GM18870 (cell line): Measurements from ENCODE around the gene TNFSF18.
"Not testable (repeated sequence)": the region's sequence is repeated elsewhere in the genome, so short reads cannot be mapped to it uniquely, and the experiment has no call there.

Source experiments
- ATAC-seq: cut with Tn5 transposase; IDR thresholded peaks from one replicate; pipeline ENCODE4 v1.9.1; 2021; ENCODE audit warnings: moderate library complexity; ENCODE audit not compliant: unreplicated experiment

TNFSF18 gene

GRCh38 chr1:173050865-173051264 lies at the start of gene TNFSF18:
Gene TNFSF18 (minus strand): TSS chr1:173050941. CDS start chr1:173050896, 45 bp downstream.
- ATAC-seq = no peak

GRCh38 chr1:173099166-173099565 lies 48.4 kb upstream of the TNFSF18 start:
- ATAC-seq = no peak

- no peak for ATAC-seq
Observed at GRCh38 chr1:173098117-173098516, 47.4 kb upstream of the TNFSF18 start.

GRCh38 chr1:173097001-173097400 lies 46.3 kb upstream of the TNFSF18 start:
- ATAC-seq = no peak

GRCh38 chr1:173095632-173096031 lies 44.9 kb upstream of the TNFSF18 start:
- ATAC-seq = no peak

- no peak for ATAC-seq
Observed at GRCh38 chr1:173094541-173094940, 43.8 kb upstream of the TNFSF18 start.

GRCh38 chr1:173093691-173094445 lies 43.1 kb upstream of the TNFSF18 start:
- ATAC-seq = no peak

GRCh38 chr1:173084292-173084691 lies 33.6 kb upstream of the TNFSF18 start:
- no peak for ATAC-seq

GRCh38 chr1:173082913-173083312 lies 32.2 kb upstream of the TNFSF18 start:
- no peak for ATAC-seq

GRCh38 chr1:173074217-173074616 lies 23.5 kb upstream of the TNFSF18 start:
- ATAC-seq = not testable (repeated sequence)

GRCh38 chr1:173064011-173064410 lies 13.3 kb upstream of the TNFSF18 start:
- no peak for ATAC-seq

- no peak for ATAC-seq
Observed at GRCh38 chr1:173063171-173063570, 12.4 kb upstream of the TNFSF18 start.

GRCh38 chr1:173062150-173062938 lies 11.6 kb upstream of the TNFSF18 start:
- no peak for ATAC-seq

- ATAC-seq = no peak
Observed at GRCh38 chr1:173058556-173058955, 7.8 kb upstream of the TNFSF18 start.

GRCh38 chr1:173057984-173058383 lies 7.2 kb upstream of the TNFSF18 start:
- ATAC-seq = no peak

GRCh38 chr1:173056365-173056764 lies 5.6 kb upstream of the TNFSF18 start:
- no peak for ATAC-seq

- no peak for ATAC-seq
Observed at GRCh38 chr1:173052681-173053196, 2.0 kb upstream of the TNFSF18 start.

- ATAC-seq = no peak
Observed at GRCh38 chr1:173049322-173049633, 1.5 kb downstream of the TNFSF18 start.

- no peak for ATAC-seq
Observed at GRCh38 chr1:173048621-173049321, 2.0 kb downstream of the TNFSF18 start.

- ATAC-seq = no peak
Observed at GRCh38 chr1:173044656-173045055, 6.1 kb downstream of the TNFSF18 start.

- no peak for ATAC-seq
Observed at GRCh38 chr1:173043253-173043652, 7.5 kb downstream of the TNFSF18 start.

- ATAC-seq = no peak
Observed at GRCh38 chr1:173042806-173043205, 7.9 kb downstream of the TNFSF18 start.
